Measurements from ENCODE around the gene TXNDC11.

GRCh38 chr16:11725457-11725856 is 17.2 kb downstream of the TXNDC11 start:
- TF ChIP-seq CTCF (IDR thresholded peaks at IDR 0.05): no peak
- TF ChIP-seq POLR2A (IDR thresholded peaks at IDR 0.05): no peak

Measured in lower leg skin (tissue), 3 donors.